GM12892 (cell line): Measurements from ENCODE around the gene GLRX3.

ENCODE experiments used
- DNase-seq: peaks from one replicate; pipeline ENCODE4 v3.0.0; 2011; ENCODE audit not compliant: insufficient read length
- FAIRE-seq: peaks from 2 replicates; lab custom pipeline; 2011; peaks lifted over from hg19 to GRCh38; lab: Jason Lieb, UNC
- POLR2A ChIP-seq: IDR thresholded peaks from 2 replicates; pipeline ENCODE4 v1.6.1; 2011; ENCODE audit warnings: low read depth, low read length, control low read depth
- POLR2AphosphoS5 ChIP-seq: IDR thresholded peaks from 2 replicates; pipeline ENCODE4 v1.6.1; 2011; ENCODE audit warnings: low read depth, low read length, control low read depth
- TAF1 ChIP-seq: IDR thresholded peaks from 2 replicates; pipeline ENCODE4 v1.6.1; 2011; ENCODE audit warnings: low read depth, mild to moderate bottlenecking, control low read depth, low read length, borderline replicate concordance

The GLRX3 gene

DNA sequence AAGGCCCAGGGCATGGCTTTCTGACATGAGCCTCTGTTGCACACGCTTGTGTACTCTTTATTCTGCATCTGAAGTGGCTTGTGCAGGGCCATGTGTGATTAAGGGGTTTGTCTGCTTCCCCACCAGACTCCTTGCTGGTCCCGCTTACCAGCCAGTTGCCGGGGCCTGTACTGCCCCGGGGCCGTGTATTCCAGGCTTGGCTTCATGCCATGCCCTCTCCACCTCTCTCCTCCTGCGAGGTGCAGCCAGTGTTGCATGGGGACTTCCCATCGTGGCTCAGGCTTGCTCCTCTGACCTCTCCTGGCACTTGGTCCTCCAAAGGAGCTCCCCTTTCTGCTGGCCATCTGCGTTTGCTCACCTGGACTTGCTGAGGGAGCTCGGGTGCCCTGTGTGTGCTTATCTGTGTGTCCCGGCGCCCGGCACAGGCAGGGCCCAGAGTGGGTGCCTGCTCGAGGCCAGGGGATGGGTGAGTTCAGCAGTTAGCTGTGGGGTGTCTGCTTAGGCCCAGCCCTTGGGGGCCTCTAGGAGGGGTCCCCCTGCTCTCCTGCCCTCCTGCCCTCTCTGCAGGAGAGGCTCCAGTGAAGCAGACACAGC lies 14.6 kb upstream of the GLRX3 start:
- no peak for TF ChIP-seq POLR2A
- no peak for TF ChIP-seq POLR2AphosphoS5
- no peak for DNase-seq
- no peak for FAIRE-seq

DNA sequence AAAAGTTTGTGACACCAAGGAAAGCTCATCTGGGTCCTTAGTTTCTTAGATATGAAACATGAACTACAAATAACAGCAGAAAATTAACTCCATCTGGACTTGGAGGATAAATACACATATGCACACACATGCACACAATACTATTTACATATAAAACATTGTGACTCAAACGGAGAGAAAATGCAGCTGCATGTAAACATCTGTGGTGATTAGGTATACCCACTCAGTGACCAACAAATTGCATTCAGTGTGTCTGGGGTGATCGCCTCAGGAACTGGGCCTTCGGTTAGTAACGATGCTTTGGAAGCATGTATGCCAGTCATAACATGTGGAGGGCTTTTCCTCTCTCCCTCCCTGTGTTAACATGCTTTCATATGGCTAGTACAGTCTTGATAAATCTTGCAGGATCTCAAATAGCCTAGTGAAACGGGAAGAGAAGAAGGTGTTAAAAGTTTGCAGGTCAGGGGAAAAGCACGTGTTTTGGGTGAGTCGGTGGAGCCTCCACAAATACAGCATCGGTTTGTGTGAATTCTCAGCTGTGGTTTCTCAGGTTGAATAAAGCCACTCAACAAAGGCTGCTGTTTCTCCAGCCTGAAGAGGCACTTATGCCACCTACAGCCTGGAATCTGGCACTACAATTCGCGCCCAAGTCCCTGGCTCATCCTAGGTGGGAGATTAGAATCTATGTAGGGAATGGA lies 8.7 kb upstream of the GLRX3 start:
- FAIRE-seq (peak; percentile 80), DNase-seq (peak; percentile 64)
- TF ChIP-seq TAF1, result no peak
- no peak for TF ChIP-seq POLR2A

- FAIRE-seq, result no peak
- no peak for DNase-seq
- no peak for TF ChIP-seq TAF1
- no peak for TF ChIP-seq POLR2AphosphoS5
- no peak for TF ChIP-seq POLR2A
Measured at GRCh38 chr10:130128062-130128781, 8.0 kb upstream of the GLRX3 start.

GRCh38 chr10:130128922-130129321 lies 7.3 kb upstream of the GLRX3 start:
- DNase-seq (no peak), FAIRE-seq (no peak)
- TF ChIP-seq POLR2A, result no peak
- TF ChIP-seq TAF1, result no peak
- TF ChIP-seq POLR2AphosphoS5, result no peak

DNA sequence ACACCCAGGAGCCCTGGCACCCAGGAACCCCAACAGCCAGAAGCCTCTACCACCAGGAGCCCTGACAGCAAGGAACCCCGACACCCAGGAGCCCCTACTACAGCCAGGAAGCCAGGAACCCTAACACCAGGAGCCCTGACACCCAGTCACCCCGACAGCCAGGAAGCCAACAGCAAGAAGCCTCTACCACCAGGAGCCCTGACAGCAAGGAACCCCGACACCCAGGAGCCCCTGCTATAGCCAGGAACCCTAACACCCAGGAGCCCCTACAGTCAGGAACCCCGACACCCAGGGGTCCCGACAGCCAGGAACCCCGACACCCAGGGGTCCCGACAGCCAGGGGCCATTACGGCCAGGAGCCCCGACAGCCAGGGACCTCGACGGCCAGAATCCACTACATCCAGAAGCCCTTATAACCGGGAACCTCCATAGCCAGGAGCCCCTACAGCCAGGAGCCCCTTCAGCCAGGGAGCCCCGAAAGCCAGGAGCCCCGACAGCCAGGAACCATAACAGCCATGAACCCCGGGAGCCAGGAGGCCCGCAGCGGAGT lies 440 bp upstream of the GLRX3 start:
- DNase-seq (no peak), FAIRE-seq (no peak)
- TF ChIP-seq POLR2AphosphoS5, result no peak
- no peak for TF ChIP-seq TAF1
- no peak for TF ChIP-seq POLR2A

DNA sequence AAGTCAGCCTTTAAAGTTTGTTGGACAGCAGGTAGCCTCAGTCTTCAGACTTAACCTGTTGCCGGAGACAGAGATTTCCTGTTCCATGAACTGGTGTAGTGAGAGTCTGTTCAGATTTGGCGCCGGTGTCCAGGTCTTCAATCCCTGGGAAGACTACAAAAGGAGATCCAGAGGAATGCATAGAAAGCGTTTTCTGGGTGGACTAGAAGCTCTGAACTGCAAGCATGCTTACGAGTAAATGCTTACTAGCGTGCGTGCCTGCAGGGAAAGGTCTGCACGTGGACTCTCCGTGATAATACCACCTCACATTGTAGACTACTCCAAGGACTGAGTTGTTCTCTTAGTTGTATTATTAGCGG lies 878 bp downstream of the GLRX3 start:
- TF ChIP-seq POLR2A (no peak), POLR2AphosphoS5 (no peak), TAF1 (no peak)
- peak; percentile 17 for FAIRE-seq
- no peak for DNase-seq

DNA sequence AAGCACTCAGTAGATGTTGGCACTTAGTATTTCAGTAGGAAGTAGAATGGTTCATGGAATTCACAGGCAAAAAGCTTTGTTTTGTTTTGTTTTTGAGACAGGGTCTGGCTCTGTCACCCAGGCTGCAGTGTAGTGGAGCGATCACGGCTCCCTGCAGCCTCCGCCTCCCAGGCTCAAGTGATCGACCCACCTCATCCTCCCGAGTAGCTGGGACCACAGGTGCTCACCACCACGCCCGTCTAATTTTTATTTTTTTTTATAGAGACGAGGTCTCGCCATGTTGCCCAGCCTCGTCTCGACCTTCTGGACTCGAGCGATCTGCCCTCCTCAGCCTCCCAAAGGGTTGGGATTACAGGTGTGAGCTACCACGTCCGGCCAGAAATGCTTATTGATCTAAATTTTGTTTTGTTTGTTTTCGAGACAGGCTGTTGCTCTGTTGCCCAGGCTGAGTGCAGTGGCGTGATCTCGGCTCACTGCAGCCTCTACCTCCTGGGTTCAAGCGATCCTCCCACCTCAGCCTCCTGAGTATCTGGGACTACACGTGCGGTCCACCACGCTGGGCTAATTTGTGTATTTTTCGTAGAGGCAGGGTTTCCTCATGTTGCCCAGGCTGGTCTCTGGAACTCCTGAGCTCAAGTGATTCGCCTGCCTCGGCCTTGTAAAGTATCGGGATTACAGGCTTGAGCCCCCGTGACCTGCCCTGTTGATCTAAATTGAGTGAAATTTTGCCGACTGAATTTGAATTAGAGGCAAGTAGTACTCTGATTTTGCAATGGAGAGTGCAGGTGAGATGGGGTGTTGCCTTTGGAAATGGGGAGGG lies 1.7 kb downstream of the GLRX3 start:
- TF ChIP-seq POLR2A, result no peak
- TF ChIP-seq TAF1, result no peak
- TF ChIP-seq POLR2AphosphoS5, result no peak
- no peak for FAIRE-seq
- DNase-seq, result no peak

DNA sequence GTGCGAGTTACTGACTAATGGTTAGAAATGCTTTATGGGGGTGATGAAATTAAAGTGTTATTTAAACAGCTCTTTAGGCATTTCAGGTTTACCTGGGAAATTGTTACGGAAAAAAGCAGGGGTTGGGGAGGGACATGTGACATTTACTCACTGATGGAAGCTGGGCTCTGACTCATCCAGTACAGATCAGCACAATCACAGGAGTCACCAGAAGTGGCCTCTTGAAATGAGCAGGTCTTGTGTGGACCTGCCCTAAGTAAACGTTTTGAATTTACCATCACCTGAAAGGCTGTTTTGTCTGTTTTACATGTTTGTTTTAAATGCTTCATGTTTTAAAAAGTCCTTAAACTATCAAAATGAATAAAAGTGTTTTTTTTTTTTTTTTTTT lies 2.3 kb downstream of the GLRX3 start:
- DNase-seq, result no peak
- FAIRE-seq, result no peak
- no peak for TF ChIP-seq TAF1
- TF ChIP-seq POLR2AphosphoS5, result no peak
- no peak for TF ChIP-seq POLR2A

GRCh38 chr10:130140425-130140824 lies 4.2 kb downstream of the GLRX3 start:
- peak; percentile 50 for FAIRE-seq

DNA sequence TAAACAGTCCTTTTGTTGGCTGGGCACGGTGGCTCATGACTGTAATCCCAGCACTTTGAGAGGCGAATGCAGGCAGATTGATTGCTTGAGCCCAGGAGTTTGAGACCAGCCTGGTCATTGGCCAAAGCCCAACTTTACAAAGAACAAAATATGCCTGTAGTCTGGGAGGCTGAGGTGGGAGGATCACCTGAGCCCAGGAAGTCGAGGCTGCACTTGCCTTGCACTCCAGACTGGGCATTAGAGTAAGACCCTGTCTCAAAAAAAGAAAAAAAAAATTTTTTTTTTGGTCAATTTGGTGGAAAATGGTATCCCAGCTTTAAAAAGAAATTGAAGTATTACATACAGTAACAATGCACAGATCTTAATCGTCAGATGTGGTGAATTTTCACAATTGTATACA lies 4.8 kb downstream of the GLRX3 start:
- DNase-seq, result no peak
- FAIRE-seq, result no peak
- TF ChIP-seq TAF1 (no peak), POLR2AphosphoS5 (no peak), POLR2A (no peak)

More at GRCh38 chr10:130140425-130140824, 4.2 kb downstream of the GLRX3 start:
- DNase-seq, result no peak
- TF ChIP-seq TAF1 (no peak), POLR2A (no peak), POLR2AphosphoS5 (no peak)

GRCh38 chr10:130141460-130141859 lies 5.3 kb downstream of the GLRX3 start:
- FAIRE-seq (no peak), DNase-seq (no peak)
- TF ChIP-seq TAF1, result no peak
- no peak for TF ChIP-seq POLR2A
- TF ChIP-seq POLR2AphosphoS5, result no peak
